Gastrocnemius medialis (tissue), 4 donors: ENCODE measurements around the gene PSME3.

Source experiments
- POLR2A ChIP-seq, 2 donors: fragments of 450-650 bp; IDR thresholded peaks; one replicate each; pipeline ENCODE4 v1.6.1; 2017; ENCODE audit warnings: antibody characterized with exemption in 2 of 2, mild to moderate bottlenecking in 2 of 2, moderate library complexity in 2 of 2
- TF ChIP-seq, protein P1 (sequence below), 5 experiments: fragments of 450-650 bp in 3 of 5; fragments of 200-600 bp in 2 of 5; sonication (generic) in 2 of 5; IDR thresholded peaks in 4 of 5; conservative IDR thresholded peaks in 1 of 5; 1 replicate in 4 of 5; 2 replicates in 1 of 5; pipeline ENCODE4 v1.5.1; 2016 to 2019; ENCODE audit warnings: antibody characterized with exemption in 5 of 5, mild to moderate bottlenecking in 3 of 5, moderate library complexity in 3 of 5

DNA sequence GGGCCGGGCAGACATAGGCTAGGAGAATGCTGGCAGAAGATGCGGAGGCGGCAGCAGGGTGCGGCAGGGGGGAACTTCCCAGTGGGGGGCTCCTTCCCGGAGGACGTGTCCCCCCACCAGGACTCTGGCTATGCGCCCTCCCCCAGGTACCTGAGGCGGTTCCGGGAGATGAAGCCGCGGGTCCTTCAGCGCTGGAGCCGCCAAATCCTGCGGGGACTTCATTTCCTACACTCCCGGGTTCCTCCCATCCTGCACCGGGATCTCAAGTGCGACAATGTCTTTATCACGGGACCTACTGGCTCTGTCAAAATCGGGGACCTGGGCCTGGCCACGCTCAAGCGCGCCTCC is 49.4 kb upstream of the PSME3 start:
- TF ChIP-seq, protein P1, sequence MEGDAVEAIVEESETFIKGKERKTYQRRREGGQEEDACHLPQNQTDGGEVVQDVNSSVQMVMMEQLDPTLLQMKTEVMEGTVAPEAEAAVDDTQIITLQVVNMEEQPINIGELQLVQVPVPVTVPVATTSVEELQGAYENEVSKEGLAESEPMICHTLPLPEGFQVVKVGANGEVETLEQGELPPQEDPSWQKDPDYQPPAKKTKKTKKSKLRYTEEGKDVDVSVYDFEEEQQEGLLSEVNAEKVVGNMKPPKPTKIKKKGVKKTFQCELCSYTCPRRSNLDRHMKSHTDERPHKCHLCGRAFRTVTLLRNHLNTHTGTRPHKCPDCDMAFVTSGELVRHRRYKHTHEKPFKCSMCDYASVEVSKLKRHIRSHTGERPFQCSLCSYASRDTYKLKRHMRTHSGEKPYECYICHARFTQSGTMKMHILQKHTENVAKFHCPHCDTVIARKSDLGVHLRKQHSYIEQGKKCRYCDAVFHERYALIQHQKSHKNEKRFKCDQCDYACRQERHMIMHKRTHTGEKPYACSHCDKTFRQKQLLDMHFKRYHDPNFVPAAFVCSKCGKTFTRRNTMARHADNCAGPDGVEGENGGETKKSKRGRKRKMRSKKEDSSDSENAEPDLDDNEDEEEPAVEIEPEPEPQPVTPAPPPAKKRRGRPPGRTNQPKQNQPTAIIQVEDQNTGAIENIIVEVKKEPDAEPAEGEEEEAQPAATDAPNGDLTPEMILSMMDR (IDR thresholded peaks at IDR 0.05 in 4 of 5, conservative IDR thresholded peaks at IDR 0.05 in 1 of 5): no peak
- no peak for TF ChIP-seq POLR2A (IDR thresholded peaks at IDR 0.05)
